K562 (cell line): ENCODE results near the gene CMBL. TPM values are rescaled to one million over a fixed set of nuclear protein-coding genes. Genes with fewer than 3 reads are reported as not detected.
A peak's percentile ranks its signal among the peaks of the same experiment; 100 is the strongest.

Source experiments
- ATF3 ChIP-seq, 2 experiments: fragments of 450-650 bp in 1 of 2; sonication (generic) in 1 of 2; formaldehyde crosslinking in 1 of 2; IDR thresholded peaks in 1 of 2; conservative IDR thresholded peaks in 1 of 2; 2 replicates each; pipeline versions ENCODE4 v1.6.1 to v1.8.1; 2016 to 2023; ENCODE audit warnings: mild to moderate bottlenecking in 2 of 2, moderate library complexity in 2 of 2, inconsistent platforms in 1 of 2, missing genetic modification reagents in 1 of 2
- BACH1 ChIP-seq: fragments of 200-800 bp; sonication (Bioruptor generic); IDR thresholded peaks from 2 replicates; pipeline ENCODE4 v1.6.1; 2016; ENCODE audit warnings: missing genetic modification characterization, missing compliant biosample characterization
- ETS2 ChIP-seq: IDR thresholded peaks from 2 replicates; pipeline ENCODE4 v1.6.1; 2016; ENCODE audit warnings: borderline replicate concordance, missing genetic modification characterization, mild to moderate bottlenecking, moderate library complexity, missing compliant biosample characterization; ENCODE audit not compliant: poor library complexity, severe bottlenecking
- MAFF ChIP-seq: IDR thresholded peaks from 2 replicates; pipeline ENCODE4 v1.6.1; 2012; ENCODE audit warnings: low read length, improper control_type of control experiment
- MCM2 ChIP-seq: fragments of 450-650 bp; IDR thresholded peaks from 2 replicates; pipeline ENCODE4 v1.6.1; 2017; ENCODE audit warnings: low read depth, mild to moderate bottlenecking
- NCOA1 ChIP-seq: fragments of 450-650 bp; IDR thresholded peaks from 2 replicates; pipeline ENCODE4 v1.6.1; 2016; ENCODE audit warnings: low read depth
- PTBP1 ChIP-seq: fragments of 200-400 bp; formaldehyde crosslinking; IDR thresholded peaks from 2 replicates; pipeline ENCODE4 v1.6.1; 2017; ENCODE audit warnings: low read depth, low read length
- SMARCA5 ChIP-seq: fragments of 450-650 bp; IDR thresholded peaks from 2 replicates; pipeline ENCODE4 v1.6.1; 2016
- SRSF9 ChIP-seq: fragments of 200-400 bp; formaldehyde crosslinking; IDR thresholded peaks from 2 replicates; pipeline ENCODE4 v1.6.1; 2017; ENCODE audit warnings: low read depth, low read length, borderline replicate concordance
- TCF7 ChIP-seq: sonication (generic); IDR thresholded peaks from 2 replicates; pipeline ENCODE4 v1.6.1; 2016; ENCODE audit warnings: antibody characterized with exemption, borderline replicate concordance
- ZBTB11 ChIP-seq, 3 experiments: fragments of 200-800 bp in 1 of 3; fragments of 250-450 bp in 1 of 3; fragments of 450-650 bp in 1 of 3; sonication (Bioruptor Pico) in 1 of 3; sonication (Bioruptor generic) in 1 of 3; formaldehyde crosslinking in 1 of 3; IDR thresholded peaks; 2 replicates each; pipeline versions ENCODE4 v1.6.1 to v1.8.0; 2016 to 2022; ENCODE audit warnings: mild to moderate bottlenecking in 2 of 3, missing genetic modification characterization in 2 of 3, missing compliant biosample characterization in 1 of 3, moderate library complexity in 1 of 3
- ZBTB8A ChIP-seq: fragments of 450-650 bp; IDR thresholded peaks from 2 replicates; pipeline ENCODE4 v1.6.1; 2018; ENCODE audit warnings: mild to moderate bottlenecking, moderate library complexity; ENCODE audit not compliant: partially characterized antibody
- ZEB2 ChIP-seq: fragments of 450-650 bp; IDR thresholded peaks from 2 replicates; pipeline ENCODE4 v1.6.1; 2016
- ZNF41 ChIP-seq: fragments of 250-450 bp; sonication (Bioruptor Pico); conservative IDR thresholded peaks from 2 replicates; pipeline ENCODE4 v1.4.0; 2020; ENCODE audit warnings: mild to moderate bottlenecking
- ZNF518B ChIP-seq: fragments of 250-450 bp; sonication (Bioruptor Pico); IDR thresholded peaks from 2 replicates; pipeline ENCODE4 v1.5.0; 2021; ENCODE audit warnings: mild to moderate bottlenecking, moderate library complexity
- ZNF639 ChIP-seq, 2 experiments: fragments of 200-800 bp in 1 of 2; sonication (Bioruptor generic) in 1 of 2; sonication (generic) in 1 of 2; formaldehyde crosslinking in 1 of 2; IDR thresholded peaks in 1 of 2; conservative IDR thresholded peaks in 1 of 2; 2 replicates each; pipeline versions ENCODE4 v1.5.0 to v1.6.1; 2016 to 2020; ENCODE audit warnings: missing compliant biosample characterization in 1 of 2, missing genetic modification characterization in 1 of 2, missing genetic modification reagents in 1 of 2
- ZNF644 ChIP-seq: fragments of 200-800 bp; sonication (Bioruptor generic); IDR thresholded peaks from 2 replicates; pipeline ENCODE4 v1.6.1; 2016; ENCODE audit warnings: low read depth, missing genetic modification characterization, missing compliant biosample characterization
- polyA plus RNA-seq, 8 experiments: library from polyadenylated mRNA; depleted of rRNA in 4 of 8; stranded (reverse) in 5 of 8; unstranded in 3 of 8; fragments of >200 nt; fragmentation: Nextera tagmentation in 2 of 8; fragmentation: Illumina TruSeq in 1 of 8; extraction: Ambion mirVana in 2 of 8; extraction: Trizol in 1 of 8; gene quantifications; 2 replicates each; pipeline versions ENCODE4 v1.2.1 to v1.2.3, GENCODE V29; 2011 to 2014; ENCODE audit warnings: inconsistent platforms in 1 of 8, missing spikeins in 1 of 8
- total RNA-seq, 7 experiments: library from RNA; depleted of rRNA in 6 of 7; stranded (reverse); fragments of >200 nt in 6 of 7; fragmentation: Illumina TruSeq in 2 of 7; extraction: Trizol in 2 of 7; gene quantifications; 2 replicates each; pipeline versions ENCODE4 v1.2.1 to v1.2.3, GENCODE V29; 2011 to 2021; ENCODE audit warnings: low replicate concordance in 1 of 7

CMBL gene
- total and polyA plus RNA-seq, 9 of the 15 experiments (the other 6 are each of a cell fraction or from before 2014, with no cell fraction given), result 22.6 to 192 (median 71.1) TPM

GRCh38 chr5:10310066-10310779 is 2.5 kb upstream of the CMBL start (continued):
- TF ChIP-seq ZEB2, result 0 out of 2 replicates have a peak, but pooled peaks have one; percentile 17
- TF ChIP-seq MCM2, result no peak
- TF ChIP-seq ZNF644 (tag), result no peak
- no peak for TF ChIP-seq NCOA1
- no peak for TF ChIP-seq ETS2
- no peak for TF ChIP-seq TCF7
- TF ChIP-seq ZNF518B (CRISPR knock-in tag), result no peak
- TF ChIP-seq MAFF, result peak; percentile 99
- TF ChIP-seq SRSF9, result no peak
- TF ChIP-seq BACH1, result peak; percentile 78
- no peak for TF ChIP-seq PTBP1
- TF ChIP-seq ZNF41 (CRISPR knock-in tag), result no peak
- no peak for TF ChIP-seq SMARCA5
- no peak for TF ChIP-seq ZNF639 (CRISPR knock-in tag; conservative IDR thresholded peaks at IDR 0.05 in 1 of 2, IDR thresholded peaks at IDR 0.05 in 1 of 2)
- no peak for TF ChIP-seq ZBTB8A
- 0 out of 6 replicates have a peak, but pooled peaks of 1 of the 3 experiments have one; percentile 11 for TF ChIP-seq ZBTB11 (CRISPR knock-in tag; IDR thresholded peaks at IDR 0.05)
- TF ChIP-seq ATF3 (IDR thresholded peaks at IDR 0.05), result no peak
- TF ChIP-seq ATF3 (CRISPR knock-in tag; conservative IDR thresholded peaks at IDR 0.05), result no peak
